H9 (cell line): Measurements from ENCODE around the gene KANSL1. TPM values are rescaled to one million over a fixed set of nuclear protein-coding genes. Genes with fewer than 3 reads are reported as not detected.

Experiments
- DNase-seq: peaks from one replicate; pipeline ENCODE4 v3.0.0-alpha.2; 2017
- H2AFZ ChIP-seq: one replicate; pipeline ENCODE4 v1.6.1; 2013; ENCODE audit warnings: mild to moderate bottlenecking, low read length, control low read depth, moderate library complexity
- H2AK5ac ChIP-seq: 2 replicates; pipeline ENCODE4 v1.6.1; 2013; ENCODE audit warnings: low read length, control low read depth, mixed read lengths; ENCODE audit not compliant: insufficient read length
- H2BK120ac ChIP-seq: one replicate; pipeline ENCODE4 v1.6.1; 2013; ENCODE audit warnings: low read depth, mild to moderate bottlenecking, low read length, control low read depth, inconsistent platforms; ENCODE audit not compliant: poor library complexity, severe bottlenecking
- H2BK12ac ChIP-seq: 2 replicates; pipeline ENCODE4 v1.6.1; 2013; ENCODE audit warnings: low read length, control low read depth, mixed read lengths, low read depth; ENCODE audit not compliant: insufficient read length
- H2BK15ac ChIP-seq: 2 replicates; pipeline ENCODE4 v1.6.1; 2013; ENCODE audit warnings: low read depth, low read length, control low read depth
- H2BK20ac ChIP-seq: one replicate; pipeline ENCODE4 v1.6.1; 2013; ENCODE audit warnings: low read depth, mild to moderate bottlenecking, low read length, control low read depth, inconsistent platforms; ENCODE audit not compliant: poor library complexity, severe bottlenecking
- H2BK5ac ChIP-seq: 2 replicates; pipeline ENCODE4 v1.6.1; 2013; ENCODE audit warnings: low read length, control low read depth, mixed read lengths; ENCODE audit not compliant: insufficient read length
- H3K14ac ChIP-seq: 2 replicates; pipeline ENCODE4 v1.6.1; 2013; ENCODE audit warnings: low read length, control low read depth; ENCODE audit not compliant: insufficient read depth
- H3K18ac ChIP-seq: 2 replicates; pipeline ENCODE4 v1.6.1; 2013; ENCODE audit warnings: low read depth, mild to moderate bottlenecking, mixed read lengths, low read length, control low read depth; ENCODE audit not compliant: insufficient read length
- H3K23ac ChIP-seq: 2 replicates; pipeline ENCODE4 v1.6.1; 2013; ENCODE audit warnings: low read length, control low read depth, mixed read lengths, low read depth; ENCODE audit not compliant: insufficient read length
- H3K23me2 ChIP-seq: 2 replicates; pipeline ENCODE4 v1.6.1; 2013; ENCODE audit warnings: low read depth, mild to moderate bottlenecking, mixed read lengths, low read length, control low read depth; ENCODE audit not compliant: insufficient read length, poor library complexity, severe bottlenecking
- H3K27ac ChIP-seq: 2 replicates; pipeline ENCODE4 v1.5.1; 2013; ENCODE audit warnings: low read length, control low read depth, mixed read lengths, low read depth; ENCODE audit not compliant: insufficient read length
- H3K27me3 ChIP-seq: 2 replicates; pipeline ENCODE4 v1.6.1; 2013; ENCODE audit warnings: low read length, control low read depth, inconsistent platforms; ENCODE audit not compliant: insufficient read depth
- H3K4ac ChIP-seq: 2 replicates; pipeline ENCODE4 v1.6.1; 2013; ENCODE audit warnings: low read depth, mild to moderate bottlenecking, control low read depth, inconsistent platforms, low read length, moderate library complexity
- H3K4me1 ChIP-seq: 2 replicates; pipeline ENCODE4 v1.6.1; 2013; ENCODE audit warnings: low read length, control low read depth, inconsistent platforms; ENCODE audit not compliant: insufficient read depth
- H3K4me2 ChIP-seq: 2 replicates; pipeline ENCODE4 v1.6.1; 2013; ENCODE audit warnings: low read length, control low read depth, mixed read lengths; ENCODE audit not compliant: insufficient read length, insufficient read depth
- H3K56ac ChIP-seq: 2 replicates; pipeline ENCODE4 v1.6.1; 2013; ENCODE audit warnings: low read depth, mild to moderate bottlenecking, mixed read lengths, low read length, control low read depth; ENCODE audit not compliant: insufficient read length
- H3K79me1 ChIP-seq: 2 replicates; pipeline ENCODE4 v1.6.1; 2013; ENCODE audit warnings: low read depth, mild to moderate bottlenecking, moderate library complexity, low read length, control low read depth, inconsistent platforms; ENCODE audit not compliant: insufficient read depth, poor library complexity, severe bottlenecking
- H3K79me2 ChIP-seq: 2 replicates; pipeline ENCODE4 v1.6.1; 2013; ENCODE audit warnings: low read length, control low read depth, inconsistent platforms; ENCODE audit not compliant: insufficient read depth
- H3K9ac ChIP-seq: 2 replicates; pipeline ENCODE4 v1.6.1; 2013; ENCODE audit warnings: low read length, control low read depth, mixed read lengths; ENCODE audit not compliant: insufficient read length; ENCODE audit errors: extremely low read depth
- H3K9me3 ChIP-seq: one replicate; pipeline ENCODE4 v1.6.1; 2013; ENCODE audit warnings: low read depth, low read length, inconsistent platforms; ENCODE audit not compliant: control insufficient read depth
- H3T11ph ChIP-seq: one replicate; pipeline ENCODE4 v1.6.1; 2013; ENCODE audit warnings: mild to moderate bottlenecking, low read length, control low read depth, inconsistent platforms
- H4K20me1 ChIP-seq: one replicate; pipeline ENCODE4 v1.6.1; 2013; ENCODE audit not compliant: control insufficient read depth, insufficient read length, insufficient read depth
- H4K5ac ChIP-seq: 2 replicates; pipeline ENCODE4 v1.6.1; 2013; ENCODE audit warnings: low read depth, mild to moderate bottlenecking, mixed read lengths, low read length, control low read depth; ENCODE audit not compliant: insufficient read length
- H4K8ac ChIP-seq: replicated peaks from 2 replicates; pipeline ENCODE4 v1.6.1; 2013; ENCODE audit warnings: low read length, control low read depth, mixed read lengths, low read depth; ENCODE audit not compliant: insufficient read length
- H4K91ac ChIP-seq: 2 replicates; pipeline ENCODE4 v1.6.1; 2013; ENCODE audit warnings: low read depth, mild to moderate bottlenecking, moderate library complexity, mixed read lengths, low read length, control low read depth; ENCODE audit not compliant: insufficient read length
- H3K27ac Mint-ChIP-seq, 3 experiments: 2 replicates in 2 of 3; 3 replicates in 1 of 3; pipeline ENCODE4 v1.8.0; 2020 to 2021; ENCODE audit warnings: mixed read lengths in 3 of 3, mild to moderate bottlenecking in 1 of 3, moderate library complexity in 1 of 3
- H3K27me3 Mint-ChIP-seq: 2 replicates; pipeline ENCODE4 v1.8.0; 2021; ENCODE audit warnings: low read depth, mild to moderate bottlenecking, moderate library complexity, mixed read lengths
- H3K36me3 Mint-ChIP-seq, 3 experiments: 2 replicates in 2 of 3; 3 replicates in 1 of 3; pipeline ENCODE4 v1.8.0; 2020 to 2021; ENCODE audit warnings: low read depth in 3 of 3, mixed read lengths in 3 of 3; ENCODE audit not compliant: insufficient read depth in 1 of 3
- H3K4me1 Mint-ChIP-seq, 2 experiments: 2 replicates each; pipeline ENCODE4 v1.8.0; 2020; ENCODE audit warnings: mixed read lengths in 2 of 2
- H3K4me3 Mint-ChIP-seq, 2 experiments: 2 replicates in 1 of 2; 3 replicates in 1 of 2; pipeline ENCODE4 v1.8.0; 2020 to 2021; ENCODE audit warnings: mild to moderate bottlenecking in 2 of 2, mixed read lengths in 2 of 2, moderate library complexity in 1 of 2
- H3K9me3 Mint-ChIP-seq, 2 experiments: 2 replicates in 1 of 2; 3 replicates in 1 of 2; pipeline ENCODE4 v1.8.0; 2020; ENCODE audit warnings: mild to moderate bottlenecking in 2 of 2, mixed read lengths in 2 of 2, moderate library complexity in 1 of 2
- CTCF ChIP-seq: fragments of 200-600 bp; sonication (generic); conservative IDR thresholded peaks from 3 replicates; pipeline ENCODE4 v1.8.0; 2021; ENCODE audit warnings: antibody characterized with exemption, mild to moderate bottlenecking
- WGBS: extraction: QIAGEN DNeasy Blood & Tissue Kit; methylation state at CpG from one replicate; pipeline ENCODE4 v1.1.7; 2013; ENCODE audit warnings: missing lambda C conversion rate, low lambda C conversion rate, mixed read lengths; ENCODE audit not compliant: insufficient read length; ENCODE audit errors: extremely low coverage; 5-methylcytosine and 5-hydroxymethylcytosine counted together
- total RNA-seq: library from RNA; stranded (reverse); gene quantifications from 2 replicates; pipeline ENCODE4 v1.2.1, GENCODE V29; 2021

Gene KANSL1
- total RNA-seq, 1 experiment from 2014 or later = 114 TPM

GRCh38 chr17:46166692-46167249, 26.5 kb downstream of the KANSL1 start:
- H3K36me3 Mint-ChIP-seq = peaks cover 22 to 46% (median 44%) of the 10 kb centered on the region in 3 experiments; a peak in 6 of 7 replicates
- no peak overlapping the region for H3K23ac ChIP-seq
- no peak overlapping the region for H3K4me3 Mint-ChIP-seq
- H3K27me3 Mint-ChIP-seq = no peaks in the 10 kb centered on the region
- H3K14ac ChIP-seq = no peak overlapping the region
- H3K9me3 ChIP-seq = no peaks in the 10 kb centered on the region
- no peak overlapping the region for H3K4me2 ChIP-seq
- H4K5ac ChIP-seq = no peak overlapping the region
- no peak overlapping the region for H4K8ac ChIP-seq
- H3K27me3 ChIP-seq = no peaks in the 10 kb centered on the region
- no peak overlapping the region for H2BK12ac ChIP-seq
- H3K79me2 ChIP-seq = peaks cover 86% of the 10 kb centered on the region
- H3T11ph ChIP-seq = no peak overlapping the region
- H2AFZ ChIP-seq = no peak overlapping the region
- no peak overlapping the region for H2AK5ac ChIP-seq
- H3K9me3 Mint-ChIP-seq = no peaks in the 10 kb centered on the region
- H3K23me2 ChIP-seq = no peaks in the 10 kb centered on the region
- H3K27ac Mint-ChIP-seq = peak overlapping the region in 1 of 3 experiments; percentile 85; a peak in 3 of 7 replicates
- H3K56ac ChIP-seq = no peak overlapping the region
- H3K79me1 ChIP-seq = peaks cover 26% of the 10 kb centered on the region
- no peak for DNase-seq
- WGBS = no CpG with 5 or more reads among the region's 2 CpGs
- no peak overlapping the region for H2BK20ac ChIP-seq
- no peak overlapping the region for H2BK15ac ChIP-seq
- no peak overlapping the region for H2BK120ac ChIP-seq
- no peak overlapping the region for H3K4ac ChIP-seq
- no peak overlapping the region for H3K27ac ChIP-seq
- TF ChIP-seq CTCF = no peak
- H3K4me1 ChIP-seq = no peaks in the 10 kb centered on the region; the same call in 1 of the 2 replicates
- H3K4me1 Mint-ChIP-seq = peaks cover 56 to 58% of the 10 kb centered on the region in 2 experiments
- H3K18ac ChIP-seq = no peak overlapping the region
- H4K20me1 ChIP-seq = no peaks in the 10 kb centered on the region
- H3K9ac ChIP-seq = no peak overlapping the region
- no peak overlapping the region for H2BK5ac ChIP-seq
- no peak overlapping the region for H4K91ac ChIP-seq
